ENCODE results near the gene TOM1.

Gene TOM1

GRCh38 chr22:35330258-35330861 lies 30.7 kb downstream of the TOM1 start:
- H3K27me3 ChIP-seq (ENCODE audit: insufficient read depth, low read depth), result no peaks in the 10 kb centered on the region
- no peaks in the 10 kb centered on the region for H4K20me1 ChIP-seq (ENCODE audit: insufficient read depth)
- H3K4me2 ChIP-seq, result no peak overlapping the region
- no peaks in the 10 kb centered on the region for H3K36me3 ChIP-seq (ENCODE audit: insufficient read depth)
- H3K79me2 ChIP-seq (ENCODE audit: insufficient read depth, low read depth), result no peaks in the 10 kb centered on the region
- TF ChIP-seq, protein P1, sequence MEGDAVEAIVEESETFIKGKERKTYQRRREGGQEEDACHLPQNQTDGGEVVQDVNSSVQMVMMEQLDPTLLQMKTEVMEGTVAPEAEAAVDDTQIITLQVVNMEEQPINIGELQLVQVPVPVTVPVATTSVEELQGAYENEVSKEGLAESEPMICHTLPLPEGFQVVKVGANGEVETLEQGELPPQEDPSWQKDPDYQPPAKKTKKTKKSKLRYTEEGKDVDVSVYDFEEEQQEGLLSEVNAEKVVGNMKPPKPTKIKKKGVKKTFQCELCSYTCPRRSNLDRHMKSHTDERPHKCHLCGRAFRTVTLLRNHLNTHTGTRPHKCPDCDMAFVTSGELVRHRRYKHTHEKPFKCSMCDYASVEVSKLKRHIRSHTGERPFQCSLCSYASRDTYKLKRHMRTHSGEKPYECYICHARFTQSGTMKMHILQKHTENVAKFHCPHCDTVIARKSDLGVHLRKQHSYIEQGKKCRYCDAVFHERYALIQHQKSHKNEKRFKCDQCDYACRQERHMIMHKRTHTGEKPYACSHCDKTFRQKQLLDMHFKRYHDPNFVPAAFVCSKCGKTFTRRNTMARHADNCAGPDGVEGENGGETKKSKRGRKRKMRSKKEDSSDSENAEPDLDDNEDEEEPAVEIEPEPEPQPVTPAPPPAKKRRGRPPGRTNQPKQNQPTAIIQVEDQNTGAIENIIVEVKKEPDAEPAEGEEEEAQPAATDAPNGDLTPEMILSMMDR (conservative IDR thresholded peaks at IDR 0.05; ENCODE audit: low read depth, low read length), result no peak
- peaks cover 29% of the 10 kb centered on the region for H3K4me1 ChIP-seq (ENCODE audit: low read depth, poor library complexity, severe bottlenecking)
- H3K9ac ChIP-seq, result no peak overlapping the region
- H3K4me3 ChIP-seq (IDR thresholded peaks at IDR 0.05; ENCODE audit: insufficient read depth, low read depth, low read length), result no peak overlapping the region
- H3K27ac ChIP-seq, result no peak overlapping the region
- no peak overlapping the region for H2AFZ ChIP-seq (ENCODE audit: low read depth)

DNA sequence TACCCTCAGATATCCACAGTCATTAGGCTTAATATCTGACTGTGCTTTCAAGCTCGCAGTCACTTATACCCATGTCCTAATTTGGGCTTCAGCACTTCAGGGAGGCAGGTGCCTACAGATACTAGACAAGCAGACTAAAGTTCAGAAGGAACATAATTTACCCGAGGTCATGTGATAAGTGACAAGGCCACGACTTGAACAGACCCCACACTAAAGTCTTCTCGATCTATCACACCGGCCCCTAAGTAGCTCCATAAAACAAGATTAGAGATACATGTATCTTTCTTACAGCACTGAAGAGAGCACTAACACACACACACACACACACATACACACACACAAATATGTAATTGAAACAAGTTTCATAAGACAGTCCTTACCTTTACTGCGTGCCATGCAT lies 32.6 kb downstream of the TOM1 start:
- H3K4me1 ChIP-seq (ENCODE audit: low read depth, poor library complexity, severe bottlenecking), result peaks cover 33% of the 10 kb centered on the region
- no peaks in the 10 kb centered on the region for H3K27me3 ChIP-seq (ENCODE audit: insufficient read depth, low read depth)
- no peak overlapping the region for H3K4me2 ChIP-seq
- no peak overlapping the region for H3K9ac ChIP-seq
- H3K27ac ChIP-seq, result no peak overlapping the region
- H2AFZ ChIP-seq (ENCODE audit: low read depth), result no peak overlapping the region
- TF ChIP-seq, protein P1 (conservative IDR thresholded peaks at IDR 0.05; ENCODE audit: low read depth, low read length), result no peak
- no peaks in the 10 kb centered on the region for H3K36me3 ChIP-seq (ENCODE audit: insufficient read depth)
- H3K4me3 ChIP-seq (IDR thresholded peaks at IDR 0.05; ENCODE audit: insufficient read depth, low read depth, low read length), result no peak overlapping the region
- no peaks in the 10 kb centered on the region for H4K20me1 ChIP-seq (ENCODE audit: insufficient read depth)
- H3K79me2 ChIP-seq (ENCODE audit: insufficient read depth, low read depth), result no peaks in the 10 kb centered on the region

- Histone ChIP-seq H3K4me1 (ENCODE audit: low read depth, poor library complexity, severe bottlenecking) (peaks cover 35% of the 10 kb centered on the region), H3K9ac (no peak overlapping the region), H3K4me3 (IDR thresholded peaks at IDR 0.05; ENCODE audit: insufficient read depth, low read depth, low read length) (no peak overlapping the region), H3K27ac (no peak overlapping the region), H3K4me2 (no peak overlapping the region), H3K27me3 (ENCODE audit: insufficient read depth, low read depth) (no peaks in the 10 kb centered on the region), H2AFZ (ENCODE audit: low read depth) (no peak overlapping the region), H3K79me2 (ENCODE audit: insufficient read depth, low read depth) (no peaks in the 10 kb centered on the region), H4K20me1 (ENCODE audit: insufficient read depth) (no peaks in the 10 kb centered on the region), H3K36me3 (ENCODE audit: insufficient read depth) (no peaks in the 10 kb centered on the region)
- TF ChIP-seq, protein P1 (conservative IDR thresholded peaks at IDR 0.05; ENCODE audit: low read depth, low read length), result no peak
These were observed 33.5 kb downstream of the TOM1 start for GRCh38 chr22:35333220-35333619.

- Histone ChIP-seq H3K27ac (no peak overlapping the region), H3K4me2 (no peak overlapping the region), H3K4me3 (IDR thresholded peaks at IDR 0.05; ENCODE audit: insufficient read depth, low read depth, low read length) (no peak overlapping the region), H3K79me2 (ENCODE audit: insufficient read depth, low read depth) (no peaks in the 10 kb centered on the region), H3K27me3 (ENCODE audit: insufficient read depth, low read depth) (no peaks in the 10 kb centered on the region), H4K20me1 (ENCODE audit: insufficient read depth) (no peaks in the 10 kb centered on the region), H3K4me1 (ENCODE audit: low read depth, poor library complexity, severe bottlenecking) (peaks cover 30% of the 10 kb centered on the region), H2AFZ (ENCODE audit: low read depth) (no peak overlapping the region), H3K36me3 (ENCODE audit: insufficient read depth) (no peaks in the 10 kb centered on the region), H3K9ac (no peak overlapping the region)
- TF ChIP-seq, protein P1 (conservative IDR thresholded peaks at IDR 0.05; ENCODE audit: low read depth, low read length), result no peak
These were observed 34.3 kb downstream of the TOM1 start for GRCh38 chr22:35334004-35334403.
